Hematopoietic multipotent progenitor cell treated with erythropoietin and hydrocortisone succinate and interleukin-3 and kit ligand, for 4 days (in vitro differentiated cells): ENCODE results near the gene TMCO4.

Experiments
- DNase-seq: peaks from one replicate; pipeline ENCODE4 v3.0.0-alpha.2; 2015

Gene TMCO4

DNA sequence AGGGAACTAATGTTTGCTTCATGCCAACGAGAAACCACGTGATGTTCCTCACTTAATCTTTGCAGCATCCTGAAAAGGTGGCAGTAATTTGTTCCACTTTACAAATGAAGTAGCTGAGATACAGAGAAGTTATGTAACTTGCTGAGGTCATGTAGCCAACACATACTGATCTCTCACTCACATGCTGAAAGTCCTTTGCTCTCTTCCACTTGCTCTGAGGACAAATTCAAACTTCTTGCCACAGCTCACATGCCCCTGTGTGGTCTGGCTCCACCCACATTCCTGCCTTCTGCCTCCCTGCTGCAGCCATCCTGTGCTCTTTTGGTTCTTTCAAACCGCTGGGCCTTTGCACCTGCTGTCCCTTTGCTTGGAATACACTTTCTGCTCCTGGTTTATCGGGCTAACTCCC is 55.4 kb downstream of the TMCO4 start:
- no peak for DNase-seq

DNA sequence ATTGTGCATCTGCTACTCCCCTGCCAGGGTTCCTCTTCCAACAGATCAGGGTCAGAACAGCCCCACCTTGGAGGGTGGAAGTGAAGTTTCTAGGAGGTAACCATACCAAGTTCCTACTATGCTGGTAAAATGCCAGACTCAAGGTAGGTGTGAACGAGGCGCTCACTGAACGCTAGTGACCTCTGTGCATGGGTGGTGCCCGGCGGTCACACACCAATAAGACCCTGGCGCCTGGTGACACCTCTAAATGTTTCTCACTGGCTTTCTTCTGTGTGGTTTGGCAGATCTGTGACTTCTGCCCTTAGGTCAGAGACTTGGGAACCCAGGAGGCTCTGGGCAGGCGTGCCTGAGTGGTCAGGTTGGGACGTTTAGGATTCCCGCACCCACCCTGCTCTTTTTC is 55.9 kb downstream of the TMCO4 start:
- DNase-seq: no peak

DNA sequence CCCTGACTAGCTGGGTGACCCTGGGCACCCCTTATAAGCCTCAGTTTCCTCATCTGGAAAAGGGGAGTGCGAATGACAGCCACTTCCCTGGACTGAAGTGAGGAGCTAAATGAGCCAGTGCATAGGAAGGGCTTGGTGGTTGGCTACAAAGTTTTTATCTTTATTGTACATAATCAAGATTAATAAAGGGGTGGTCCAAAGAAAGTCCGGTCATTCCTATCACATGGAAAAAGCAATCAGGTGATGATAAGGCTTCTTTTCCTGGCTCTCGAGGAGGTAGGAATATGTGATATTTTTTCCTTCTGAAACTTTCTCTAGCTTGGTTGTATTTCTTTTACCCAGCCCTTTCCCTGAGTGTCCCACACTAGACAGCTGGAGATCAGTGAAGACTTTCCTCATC is 56.5 kb downstream of the TMCO4 start:
- no peak for DNase-seq

DNA sequence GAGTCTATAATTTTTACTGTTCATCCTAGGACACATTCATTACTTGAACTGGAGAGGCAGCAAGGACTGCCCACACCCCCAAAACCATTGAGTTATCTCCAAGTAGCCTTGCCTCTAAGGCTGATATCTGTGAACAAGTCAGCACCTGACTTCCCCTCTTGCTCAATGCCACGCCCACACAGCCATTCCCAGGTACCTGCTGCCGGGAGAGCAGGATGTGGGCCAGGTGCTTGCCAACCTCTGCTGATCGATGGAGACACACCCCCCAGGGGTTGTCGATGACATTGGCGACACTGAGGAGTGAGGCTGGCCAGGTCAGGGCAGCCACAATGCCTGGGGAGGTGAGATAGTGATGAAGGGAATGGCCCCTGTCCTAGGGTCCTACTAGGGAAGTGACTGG is 60.1 kb downstream of the TMCO4 start:
- no peak for DNase-seq

DNA sequence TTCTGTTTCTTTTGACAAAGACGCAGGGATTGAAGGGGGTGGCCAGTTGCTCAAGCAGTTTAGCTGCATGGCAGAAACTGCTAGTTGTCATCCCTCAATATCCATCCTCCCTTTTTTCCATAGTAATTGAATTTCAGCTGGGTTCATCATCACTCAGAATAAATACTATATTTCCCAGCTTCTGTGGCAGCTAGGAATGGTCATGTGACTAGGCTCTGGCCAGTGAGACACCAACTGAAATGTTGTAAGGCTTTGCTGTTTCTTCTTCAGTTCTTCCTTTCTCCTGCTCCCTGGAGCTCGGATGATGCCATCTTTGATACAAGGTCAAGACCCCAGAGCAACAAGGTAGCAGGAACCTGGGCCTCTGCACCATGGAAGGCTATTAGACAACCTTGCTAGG is 61.0 kb downstream of the TMCO4 start:
- DNase-seq: no peak

DNA sequence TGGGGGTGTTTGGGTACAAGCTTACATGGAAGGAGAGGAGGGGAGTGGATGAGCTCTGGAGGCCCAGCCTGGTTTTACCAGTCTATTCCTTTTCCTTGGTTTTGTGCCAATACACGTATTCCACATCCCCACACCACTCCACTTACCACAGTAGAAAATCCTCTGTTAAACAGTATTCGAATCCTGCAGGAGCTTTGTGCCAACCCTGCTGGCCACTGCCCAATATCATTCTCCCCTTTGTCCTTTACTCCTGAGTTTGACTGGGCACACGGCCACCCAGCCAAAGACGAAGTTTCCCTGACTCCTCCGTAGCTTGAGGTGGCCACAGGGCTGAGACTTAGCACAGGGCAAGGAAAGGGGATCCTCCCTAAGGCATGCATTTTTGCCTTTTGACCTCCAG is 61.6 kb downstream of the TMCO4 start:
- DNase-seq: no peak

DNA sequence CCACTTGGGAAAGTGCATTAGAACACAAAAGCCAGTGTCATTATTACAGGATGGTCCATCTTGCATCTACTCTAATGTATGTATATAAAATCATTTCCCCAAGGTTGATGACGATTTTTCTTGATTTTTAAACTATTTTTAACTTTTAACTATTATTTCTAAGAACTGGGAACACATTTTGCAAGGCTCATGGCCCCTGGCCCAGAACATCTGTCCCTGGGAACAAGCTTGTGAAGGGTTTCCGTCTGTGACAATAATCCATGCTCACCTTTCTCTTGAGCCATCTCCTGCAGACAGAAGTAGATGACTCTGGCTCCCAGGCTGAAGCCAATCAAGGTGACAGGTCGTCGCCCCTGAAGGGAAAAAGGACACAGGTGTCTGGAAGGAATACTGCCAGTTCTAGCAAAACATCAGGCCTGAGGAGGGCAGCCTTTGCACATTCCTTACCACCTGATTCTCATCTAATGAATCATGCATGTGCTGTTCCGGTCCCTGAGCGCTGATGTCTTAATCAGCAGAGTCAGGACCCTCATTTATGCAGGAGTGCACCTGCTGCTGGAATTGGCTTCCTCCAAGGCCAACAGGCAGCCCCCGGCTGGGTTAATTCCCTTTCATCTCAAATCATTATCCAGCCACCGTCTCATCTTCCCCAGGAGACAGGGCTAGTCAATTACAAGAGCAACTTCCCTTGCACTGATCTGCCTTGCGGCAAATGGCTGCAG is 62.5 kb downstream of the TMCO4 start:
- no peak for DNase-seq

DNA sequence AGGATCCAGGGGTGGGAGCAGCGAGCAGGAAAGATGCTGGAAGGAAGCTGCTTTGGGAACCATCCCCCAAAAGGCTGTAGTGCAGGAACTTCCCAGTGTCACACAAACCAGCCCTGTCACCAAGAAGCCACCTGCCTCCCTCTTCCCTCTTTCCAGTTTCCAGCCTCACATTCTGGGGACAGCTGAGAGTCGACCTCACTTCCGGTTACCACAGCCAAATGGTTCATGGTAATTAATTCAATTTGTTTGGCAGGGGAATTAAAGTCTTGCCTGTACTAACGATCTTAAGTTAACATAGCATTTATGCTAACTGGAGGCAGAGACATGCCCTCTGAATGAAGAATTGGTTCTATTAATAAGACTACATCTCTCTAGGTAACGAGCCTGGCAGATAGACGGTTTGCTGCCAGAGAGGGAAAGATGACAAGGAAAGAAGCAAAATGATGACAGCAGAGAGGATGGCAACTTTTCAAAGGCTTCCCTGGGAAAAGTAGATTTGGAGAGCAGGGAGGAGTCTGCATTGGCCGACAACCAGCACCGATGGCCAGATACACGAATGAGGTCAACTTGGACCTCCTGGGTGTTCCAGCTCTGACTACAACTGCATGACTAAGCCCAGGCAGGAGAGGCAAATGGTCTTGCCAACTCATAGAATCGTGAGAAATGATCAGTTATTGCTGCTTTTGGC is 64.1 kb downstream of the TMCO4 start:
- DNase-seq: no peak

DNA sequence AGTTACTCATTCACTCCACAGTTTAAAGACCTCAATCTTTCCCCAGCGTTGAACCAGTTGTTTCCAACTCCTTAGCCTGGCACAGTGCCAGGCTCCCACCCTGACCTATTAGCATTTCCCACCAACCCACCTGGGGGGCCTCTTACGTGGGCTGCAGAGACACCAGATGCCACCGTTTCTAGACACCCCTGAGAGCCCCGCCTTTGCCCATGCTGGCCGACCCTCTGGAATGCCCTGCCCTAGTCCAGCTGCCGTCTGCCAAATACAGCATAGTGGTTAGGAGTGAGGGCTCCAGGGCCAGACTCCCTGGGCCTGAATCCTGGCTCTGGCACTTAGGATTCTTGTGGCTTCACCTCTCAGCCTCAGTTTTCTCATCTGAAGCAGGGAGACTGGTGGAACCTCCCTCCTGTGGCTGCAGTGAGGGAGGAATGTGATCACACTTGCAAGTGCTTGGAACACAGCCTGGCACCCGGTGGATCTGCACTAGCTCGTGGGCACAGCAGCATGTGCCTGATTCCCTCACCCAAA is 65.2 kb downstream of the TMCO4 start:
- DNase-seq: no peak

DNA sequence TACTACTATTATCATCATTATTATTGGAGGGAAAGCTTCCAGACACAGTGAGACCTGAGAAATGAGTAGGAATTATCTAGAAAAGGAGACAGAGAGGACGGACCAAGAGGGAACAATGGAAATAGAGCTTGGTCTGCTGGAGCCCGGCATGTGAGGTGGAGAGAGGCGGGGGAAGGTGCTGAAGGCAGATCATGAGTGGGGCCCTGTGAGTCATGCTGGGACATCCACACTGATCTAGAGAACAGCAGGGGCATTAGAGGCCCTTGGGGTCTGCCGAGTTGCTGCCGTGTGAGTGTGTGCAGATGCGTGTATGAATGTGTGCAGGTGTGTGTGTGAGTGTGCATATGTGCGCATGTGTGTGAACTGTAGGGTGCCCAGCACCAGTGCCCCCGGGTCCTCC is 65.7 kb downstream of the TMCO4 start:
- no peak for DNase-seq

DNA sequence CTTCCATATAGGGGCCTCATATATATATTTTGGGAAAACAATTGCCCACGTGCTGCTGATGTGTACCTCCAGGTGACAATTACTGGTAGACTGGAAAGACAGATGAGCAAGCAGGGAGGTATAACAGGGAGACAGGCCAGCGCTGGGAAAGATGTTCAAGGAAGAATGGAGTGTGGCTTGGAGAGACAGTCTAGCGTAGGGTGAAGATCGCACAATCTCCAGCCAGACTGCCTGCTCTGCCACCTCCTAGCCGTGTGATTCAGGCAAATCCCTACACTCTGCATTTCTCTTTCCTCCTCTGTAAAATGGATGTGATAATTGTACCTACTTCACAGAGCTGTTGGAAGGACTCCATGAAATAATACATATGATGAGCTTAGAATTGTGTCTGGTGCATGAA is 66.1 kb downstream of the TMCO4 start:
- no peak for DNase-seq

DNA sequence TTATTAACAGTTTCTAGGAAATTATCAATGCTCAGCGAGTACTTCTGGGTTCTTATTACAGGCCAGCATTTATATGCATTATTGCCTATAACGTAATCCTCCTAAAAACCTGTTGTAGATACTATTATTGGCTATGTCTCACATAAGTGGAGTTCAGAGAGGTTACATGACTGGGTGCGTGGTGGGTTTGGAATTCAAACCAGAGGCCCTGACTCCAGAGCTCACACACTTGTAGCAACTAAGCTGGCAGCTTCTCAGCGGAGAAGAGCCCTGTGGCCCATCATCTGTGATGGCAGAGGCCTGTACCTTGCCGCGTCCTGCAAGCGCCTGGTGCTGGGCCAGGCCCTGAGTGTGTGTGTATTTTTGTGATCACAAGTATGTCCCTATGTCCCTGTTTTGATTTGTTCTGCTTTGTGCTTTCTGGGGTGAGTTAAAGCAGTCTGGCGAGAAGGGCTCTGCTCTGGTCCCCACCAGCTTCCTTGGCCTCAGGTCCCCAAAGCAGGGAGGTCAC is 68.3 kb downstream of the TMCO4 start:
- no peak for DNase-seq

DNA sequence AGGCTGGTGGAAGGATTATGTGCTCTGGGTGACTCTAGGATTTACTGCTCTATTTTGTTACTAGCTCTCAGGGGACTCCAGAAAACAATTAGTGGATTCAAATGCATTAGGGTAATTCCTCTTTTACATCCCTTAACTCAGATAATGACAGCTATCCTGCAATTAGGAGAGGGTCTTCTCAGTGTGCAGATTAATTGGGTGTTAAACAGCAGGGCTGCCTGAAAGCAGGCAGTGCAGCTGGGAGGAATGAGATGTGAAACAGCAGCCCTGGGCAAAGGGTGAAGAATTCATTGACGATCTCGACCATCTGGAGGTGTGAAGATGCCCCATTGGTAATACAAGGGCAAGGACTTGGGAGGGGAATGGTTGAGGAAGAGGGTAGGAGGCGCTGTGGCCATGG is 68.9 kb downstream of the TMCO4 start:
- no peak for DNase-seq

DNA sequence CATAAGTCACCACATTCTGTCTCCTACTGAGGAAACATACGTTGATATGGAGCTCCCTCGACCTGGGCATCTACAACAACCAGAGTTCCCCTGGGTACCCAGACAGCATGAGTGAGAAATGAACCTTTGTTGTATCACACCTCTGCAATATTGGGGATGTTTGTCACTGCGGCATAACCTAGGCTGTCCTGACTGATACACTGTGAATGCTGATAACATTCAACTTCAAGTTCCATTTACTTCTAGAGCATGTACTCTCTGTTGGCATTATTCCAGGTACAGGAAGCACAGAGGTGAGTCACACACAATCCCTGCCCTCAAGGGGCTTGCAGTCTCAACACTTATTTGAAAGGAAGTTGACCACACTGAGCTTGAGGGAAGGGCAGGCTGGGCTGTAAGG is 69.5 kb downstream of the TMCO4 start:
- no peak for DNase-seq

DNA sequence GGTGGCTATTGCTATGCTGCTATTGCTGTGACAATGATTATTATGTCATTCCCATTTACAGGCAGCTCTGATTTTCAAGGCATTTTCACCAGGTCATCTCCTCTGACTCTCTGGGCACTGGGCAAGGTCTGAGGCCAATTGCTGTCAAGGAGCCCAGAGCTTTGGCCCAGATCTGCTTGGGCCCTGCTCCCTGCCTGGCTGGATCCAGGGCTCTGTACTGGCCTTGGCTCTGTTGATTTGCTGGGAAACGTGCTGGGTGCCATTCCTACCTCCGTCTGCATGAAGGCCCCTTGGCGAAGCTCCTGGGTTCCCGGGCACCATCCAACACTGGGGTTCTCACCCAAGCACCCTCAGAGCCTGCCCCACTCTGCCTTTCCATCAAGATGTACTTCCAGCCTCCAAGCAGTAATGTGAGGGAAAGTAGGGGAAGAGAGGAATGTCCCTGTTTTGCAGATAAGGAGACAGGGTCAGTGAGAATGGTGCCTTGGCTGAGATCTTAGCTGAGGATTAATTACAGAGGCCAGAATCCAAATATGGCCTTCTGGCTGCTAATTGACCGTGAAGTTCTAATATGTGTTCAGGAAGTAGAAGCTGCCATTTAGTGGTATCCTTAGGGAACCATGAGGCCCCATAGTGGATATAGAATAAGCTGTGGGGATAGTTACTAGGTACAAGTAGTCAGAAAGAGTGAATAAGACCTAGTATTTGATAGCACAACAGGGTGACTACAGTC is 71.1 kb downstream of the TMCO4 start:
- DNase-seq: no peak

DNA sequence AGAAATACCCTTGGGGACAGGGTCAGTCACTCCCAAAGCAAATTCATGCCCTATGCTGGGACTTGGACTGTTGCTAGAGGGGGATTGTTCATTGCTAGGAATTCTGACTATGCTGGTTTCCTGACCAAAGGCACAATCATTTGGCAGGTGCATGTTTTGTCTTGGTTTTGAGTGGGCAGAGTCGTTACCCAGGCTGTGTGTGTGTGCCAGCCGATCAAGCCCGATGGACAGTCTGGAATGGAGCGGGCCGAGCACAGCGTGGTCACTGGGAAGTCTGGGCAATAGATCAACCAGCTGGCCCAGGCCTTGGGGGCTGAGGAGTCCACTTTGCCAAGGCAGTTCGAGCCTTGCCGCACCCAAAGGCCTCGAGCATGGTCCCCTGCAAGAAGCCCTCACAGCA is 74.1 kb downstream of the TMCO4 start:
- no peak for DNase-seq

DNA sequence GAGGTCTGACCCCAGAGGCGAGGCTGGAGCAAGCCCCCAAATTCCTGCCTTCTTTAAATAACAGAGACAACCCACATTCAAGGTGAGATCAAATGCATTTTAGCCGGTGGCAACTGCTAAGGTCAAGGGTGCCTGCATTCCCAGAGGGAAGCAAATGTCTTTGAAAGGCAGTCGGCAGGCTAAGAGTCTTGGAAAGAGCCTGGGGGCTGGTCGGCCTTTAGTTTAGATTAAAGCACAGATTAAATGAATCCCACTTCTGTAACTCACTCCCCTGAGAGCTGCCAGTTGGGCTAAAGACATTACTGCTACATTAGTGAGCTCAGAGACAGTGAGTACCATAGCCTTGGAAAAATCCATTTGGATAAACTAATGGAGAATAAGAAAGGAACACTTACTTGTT is 75.8 kb downstream of the TMCO4 start:
- no peak for DNase-seq

DNA sequence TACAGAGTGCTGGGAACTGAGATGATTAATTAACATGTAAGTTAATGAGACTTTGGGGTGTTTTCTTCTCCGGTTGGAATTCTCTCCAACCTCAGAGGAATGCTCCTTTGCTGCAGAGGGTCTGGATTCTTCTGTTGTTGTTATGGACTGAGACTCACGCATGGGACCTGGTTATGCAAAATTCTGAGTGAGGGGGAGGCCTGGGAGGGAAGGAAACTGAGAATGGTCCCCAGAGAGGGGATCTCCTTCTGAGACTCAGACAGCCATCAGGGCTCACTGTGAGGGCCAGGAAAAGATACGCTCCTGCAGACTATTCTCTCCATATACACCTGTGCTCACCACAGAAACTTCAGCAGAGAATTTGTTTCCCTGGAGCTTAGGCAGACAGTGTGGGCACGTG is 78.7 kb downstream of the TMCO4 start:
- DNase-seq: no peak

DNA sequence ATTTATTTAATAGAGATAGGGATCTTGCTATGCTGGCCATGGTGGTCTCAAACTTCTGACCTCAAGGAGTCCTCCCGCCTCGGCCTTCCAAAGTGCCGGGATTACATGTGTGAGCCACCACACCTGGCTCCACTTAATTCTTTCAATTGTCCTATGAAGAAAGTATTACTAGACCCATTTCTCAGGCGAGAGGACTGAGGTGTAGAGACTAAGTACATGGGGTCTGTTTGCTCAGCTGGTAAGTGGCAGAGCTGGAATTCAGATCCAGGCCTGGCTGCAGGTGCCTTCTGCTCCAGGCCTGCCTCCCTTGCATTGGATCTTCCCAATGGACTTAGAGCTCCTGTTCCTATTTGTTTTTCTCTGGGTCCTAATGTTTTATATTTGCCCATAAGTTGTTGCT is 79.5 kb downstream of the TMCO4 start:
- no peak for DNase-seq

DNA sequence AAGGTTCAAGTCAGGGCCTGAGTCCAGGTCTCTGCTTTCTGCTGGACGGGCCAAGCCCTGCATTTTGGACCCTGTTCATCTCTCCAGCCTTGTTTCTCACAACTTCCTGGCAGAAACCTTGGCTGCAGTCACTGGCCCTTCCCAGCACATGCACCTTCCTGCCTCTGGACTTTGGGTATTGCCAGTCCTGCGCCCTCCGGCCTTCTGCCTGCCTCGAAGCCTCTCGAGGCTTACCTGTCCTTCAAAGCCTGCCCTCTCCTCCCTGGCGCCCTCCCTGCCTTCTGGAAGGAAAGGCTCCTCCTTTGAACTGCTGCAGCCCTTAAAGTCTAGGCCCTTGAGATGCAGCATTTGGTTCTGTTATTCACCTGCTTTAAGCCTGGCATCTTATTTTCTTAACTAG is 82.2 kb downstream of the TMCO4 start:
- no peak for DNase-seq

DNA sequence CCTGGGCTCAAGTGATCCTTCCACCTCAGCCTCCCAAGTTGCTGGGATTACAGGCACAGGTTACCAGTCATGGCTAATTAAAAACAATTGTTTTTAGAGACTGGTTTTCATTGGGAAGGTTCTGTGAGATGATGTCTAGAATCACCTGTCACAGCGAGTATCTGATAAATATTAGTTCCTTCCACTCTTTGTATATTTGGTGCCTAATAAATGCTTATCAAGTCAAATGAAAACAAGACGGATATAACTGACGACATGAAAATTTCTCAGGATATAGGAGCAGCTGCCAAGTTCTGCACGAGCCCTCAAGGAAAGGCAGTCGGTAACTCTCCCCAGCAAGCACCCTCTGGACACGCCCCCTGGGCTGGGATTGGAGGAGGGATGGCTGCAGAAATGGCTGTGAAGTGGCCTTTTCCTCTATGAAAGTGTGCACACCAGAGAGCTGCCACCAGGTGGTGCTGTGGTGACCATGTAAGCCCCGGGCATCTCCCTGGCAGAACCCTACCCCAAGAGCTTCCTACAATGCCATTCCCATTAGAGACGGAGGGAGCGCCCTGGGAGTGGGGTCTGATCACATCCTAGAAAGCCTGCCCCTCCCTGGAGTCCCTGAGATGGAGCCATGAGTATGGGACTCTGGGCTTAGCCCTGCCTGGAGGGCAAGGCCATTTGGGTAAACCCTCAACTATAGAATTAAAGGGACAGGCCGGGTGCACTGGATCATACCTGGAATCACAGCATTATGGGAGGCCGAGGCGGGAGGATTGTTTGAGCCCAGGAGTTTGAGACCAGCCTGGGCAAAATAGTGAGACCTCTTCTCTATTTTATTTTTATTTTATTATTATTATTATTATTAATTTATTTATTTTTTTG is 84.1 kb downstream of the TMCO4 start:
- peak; percentile 97 for DNase-seq

DNA sequence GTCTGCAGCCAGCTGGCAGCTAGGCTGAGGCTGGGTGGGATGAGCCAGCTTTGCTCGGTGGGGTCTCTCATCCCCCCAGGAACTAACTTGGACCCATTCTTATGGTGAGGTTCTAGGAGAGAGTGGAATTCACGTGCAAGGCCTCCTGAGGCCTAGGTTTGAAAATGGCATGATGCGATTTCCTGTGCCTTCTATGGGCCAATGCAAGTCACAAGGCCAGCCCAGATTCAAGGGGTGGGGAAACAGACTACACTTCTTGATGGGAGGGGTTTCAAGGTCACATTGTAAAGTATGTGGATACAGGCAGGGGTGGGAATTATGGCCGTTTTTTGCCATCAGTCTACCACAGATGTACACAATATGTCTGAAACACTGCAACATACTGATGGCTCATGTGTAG is 86.8 kb downstream of the TMCO4 start:
- DNase-seq: no peak
